GM19463 (cell line): ENCODE data around the gene PREP.

Experiments used
- ATAC-seq: cut with Tn5 transposase; IDR thresholded peaks from one replicate; pipeline ENCODE4 v1.9.1; 2021; ENCODE audit warnings: mild to moderate bottlenecking, moderate library complexity; ENCODE audit not compliant: unreplicated experiment

The PREP gene

DNA sequence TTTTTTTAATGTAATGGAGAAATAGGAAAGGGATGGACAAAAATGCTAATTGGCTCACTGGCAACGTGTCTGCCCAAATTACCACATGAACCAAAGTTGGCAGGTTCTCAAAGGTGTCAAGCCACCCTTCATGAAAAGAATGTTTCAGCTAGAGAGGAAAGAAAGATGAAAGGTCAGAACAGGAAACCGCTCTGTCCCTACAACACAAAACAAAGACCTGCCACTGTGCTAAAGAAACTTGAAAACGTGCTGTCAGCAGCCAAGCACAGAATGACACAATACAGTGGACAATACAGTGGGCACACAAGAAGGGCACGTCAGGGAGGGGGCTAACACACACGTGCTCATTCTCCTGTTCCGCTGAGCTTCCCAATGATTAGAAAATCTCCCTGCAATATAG is 4.9 kb downstream of the PREP start:
- ATAC-seq: no peak

DNA sequence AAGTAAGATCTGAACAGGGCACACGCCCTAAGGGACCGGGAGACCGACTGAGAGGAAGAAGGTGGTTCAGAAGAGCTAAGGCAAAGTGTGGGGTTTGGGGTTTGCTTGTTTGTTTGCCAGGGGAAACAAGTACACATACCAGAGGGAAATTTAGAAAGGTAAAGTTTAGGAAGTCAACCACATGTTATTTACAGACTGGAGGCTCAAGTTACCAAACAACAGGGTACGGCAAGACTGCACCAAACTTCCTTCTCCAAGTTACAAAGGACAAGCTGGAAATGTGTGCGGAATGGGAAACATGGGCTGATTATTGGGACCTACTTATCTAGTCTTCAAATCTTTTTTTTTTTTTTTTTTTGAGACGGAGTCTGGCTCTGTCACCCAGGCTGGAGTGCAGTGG is 11.2 kb downstream of the PREP start:
- no peak for ATAC-seq

DNA sequence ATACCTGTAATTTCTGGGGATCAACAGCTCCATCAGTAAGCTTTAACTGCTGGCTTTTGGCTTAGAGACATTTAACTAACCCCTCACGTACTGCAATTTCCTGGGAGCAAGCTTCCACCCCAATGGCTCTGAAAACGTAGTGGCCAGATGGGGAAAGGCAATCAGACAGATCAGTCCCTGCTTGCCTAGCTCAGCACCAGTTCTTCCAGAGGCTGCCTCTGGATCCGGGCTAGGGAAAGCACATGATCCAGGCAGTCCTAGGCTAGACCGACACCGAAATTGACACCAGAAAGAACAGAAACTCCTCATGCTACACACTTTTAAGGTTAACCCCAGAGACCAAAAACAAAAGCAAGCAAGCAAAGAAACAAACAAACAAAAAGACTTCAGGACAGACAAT is 13.3 kb downstream of the PREP start:
- no peak for ATAC-seq

DNA sequence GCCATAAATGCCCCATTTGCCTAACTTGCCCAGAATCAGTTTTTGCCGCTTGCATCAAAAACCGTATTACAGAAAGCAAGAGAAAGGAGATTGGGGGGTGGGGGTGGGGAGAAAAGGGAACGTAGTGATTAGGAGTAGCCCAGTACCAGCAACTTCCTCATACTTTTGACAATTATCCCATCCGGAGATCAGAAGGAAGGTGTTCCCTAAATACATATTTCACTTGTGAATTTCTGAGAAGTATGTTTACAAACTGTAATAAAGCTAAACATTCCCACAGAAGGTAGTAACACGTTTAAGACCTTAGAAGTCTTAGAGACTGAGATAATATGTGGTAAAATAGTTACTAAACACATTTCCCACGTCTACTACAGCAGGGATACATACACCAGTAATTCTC is 14.5 kb downstream of the PREP start:
- no peak for ATAC-seq

DNA sequence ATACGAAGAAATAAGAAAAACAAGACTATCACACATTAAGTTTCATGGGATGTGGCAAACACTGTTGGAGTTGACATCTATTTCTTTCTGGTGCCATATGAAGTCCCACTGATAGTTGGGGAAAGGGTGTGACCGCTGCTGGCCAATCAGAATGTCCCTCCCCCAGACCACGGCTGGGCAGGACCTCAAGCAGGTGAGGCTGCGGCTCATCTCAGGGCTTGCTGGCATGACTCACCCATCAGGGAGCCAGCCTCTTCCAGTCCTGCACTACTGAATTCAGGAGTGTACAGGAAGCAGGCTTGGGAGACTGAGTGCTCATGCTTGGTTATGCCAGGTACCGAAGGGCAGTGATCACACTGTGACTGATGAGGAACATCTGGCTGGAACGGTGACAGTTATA is 18.9 kb downstream of the PREP start:
- ATAC-seq: no peak

DNA sequence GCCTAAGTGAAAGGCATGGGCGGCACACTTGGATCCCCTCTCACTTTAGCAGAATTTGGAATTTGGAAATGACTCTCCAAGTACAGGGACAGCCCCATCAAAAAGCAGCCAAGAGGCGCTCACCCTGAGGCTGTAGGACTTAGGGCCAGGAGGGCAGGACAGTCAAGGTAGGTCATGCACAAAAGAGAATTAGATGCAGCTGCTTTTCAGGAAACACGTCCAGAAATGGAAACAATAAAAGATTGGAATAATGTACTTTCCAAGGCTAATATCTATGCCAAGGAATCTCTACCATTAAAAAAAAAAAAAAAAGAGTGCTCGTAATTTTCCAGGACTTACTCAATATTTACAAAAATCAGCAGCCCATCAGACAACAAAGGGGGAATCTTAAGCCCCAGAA is 19.9 kb downstream of the PREP start:
- ATAC-seq: no peak

DNA sequence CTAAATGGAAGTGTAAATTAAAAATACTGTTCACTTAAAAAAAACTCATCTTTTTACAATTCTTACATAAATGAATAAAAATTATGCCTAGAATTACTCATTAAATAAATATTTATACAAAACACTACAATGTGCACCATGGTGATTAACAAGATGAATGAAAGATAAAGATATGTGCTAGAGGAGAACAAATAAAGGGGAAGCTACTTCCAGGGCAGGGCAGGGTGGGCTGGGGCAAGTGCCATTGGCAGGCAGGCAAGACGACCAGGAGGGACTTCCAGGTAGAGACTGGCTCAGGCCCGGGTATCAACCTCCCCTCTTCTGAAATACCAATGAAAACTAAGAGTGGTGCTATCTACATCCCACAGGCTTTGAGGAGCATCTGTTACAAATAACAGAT is 20.4 kb downstream of the PREP start:
- no peak for ATAC-seq

DNA sequence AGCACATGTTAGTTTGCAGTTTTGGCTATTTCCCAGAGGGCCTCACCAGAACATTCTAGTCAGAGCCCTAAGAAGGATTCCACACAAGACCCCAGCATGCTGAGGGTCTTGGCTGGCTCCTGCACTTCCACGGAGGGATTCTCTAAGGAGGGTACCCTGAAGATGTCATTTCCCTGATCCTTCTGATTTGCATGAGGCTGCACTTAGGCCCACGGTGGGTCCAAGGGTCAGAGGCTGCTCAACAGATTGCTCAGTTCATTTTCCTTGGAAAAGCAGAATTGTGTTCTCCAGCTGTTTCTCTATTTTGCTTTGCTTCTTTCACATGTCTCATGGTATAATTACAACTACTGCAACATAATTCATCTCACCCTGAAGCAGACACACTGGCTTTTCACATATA is 22.2 kb downstream of the PREP start:
- no peak for ATAC-seq

DNA sequence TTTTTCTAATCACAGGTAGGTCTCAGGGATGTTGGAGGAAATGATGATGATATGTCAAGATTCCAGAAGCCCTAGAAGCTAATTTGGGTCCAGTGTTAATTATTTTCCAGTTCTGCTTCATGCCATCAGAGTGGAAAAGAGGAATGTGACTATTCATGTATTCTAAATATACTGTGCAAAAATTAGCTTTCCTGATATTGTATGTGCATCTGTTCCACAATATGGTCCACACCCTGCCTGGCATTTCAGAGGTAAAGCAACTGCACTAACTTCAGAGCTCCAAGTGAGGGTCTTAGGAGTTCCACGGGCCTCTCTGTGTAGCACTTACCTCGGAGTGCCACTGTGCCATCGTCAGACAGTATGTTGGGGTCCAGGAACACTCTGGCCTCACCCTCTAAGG is 27.1 kb downstream of the PREP start:
- no peak for ATAC-seq

DNA sequence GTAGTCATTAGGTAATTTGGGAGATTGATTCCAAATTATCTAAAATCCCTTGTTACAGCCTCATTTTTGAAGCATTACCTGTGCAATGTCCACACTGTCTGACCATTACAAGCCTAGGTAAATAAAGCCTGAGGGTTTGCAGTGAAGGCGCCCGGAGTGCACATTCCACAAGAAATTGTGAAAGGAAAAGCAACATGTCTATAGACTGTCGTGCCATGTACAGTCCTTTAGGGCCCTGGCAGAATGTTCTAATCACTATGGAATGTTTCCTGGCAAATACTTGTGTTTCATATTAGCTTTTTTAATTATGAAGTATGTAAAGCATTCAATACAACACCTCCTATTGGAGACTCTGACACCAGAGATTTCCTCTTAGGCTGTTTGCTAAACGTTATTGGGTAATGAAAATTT is 28.9 kb downstream of the PREP start:
- ATAC-seq: no peak

DNA sequence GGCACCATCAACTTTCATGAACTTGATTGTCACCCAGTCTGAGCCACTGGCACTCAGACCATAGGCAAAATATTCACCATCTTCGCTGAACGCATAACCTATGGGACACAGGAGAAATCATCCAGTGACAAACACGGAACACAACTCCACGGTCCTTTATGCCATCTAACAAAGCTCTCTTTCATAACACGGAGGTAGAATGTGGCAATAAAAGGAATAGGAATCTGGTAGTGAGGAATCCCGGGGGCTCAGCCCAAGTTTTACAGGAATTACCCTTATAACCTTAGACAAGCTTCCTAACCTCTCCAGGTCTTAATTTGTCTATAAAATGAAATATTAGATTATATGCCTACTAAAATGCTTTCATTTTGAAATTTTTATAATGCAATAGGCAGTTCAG is 29.4 kb downstream of the PREP start:
- no peak for ATAC-seq

DNA sequence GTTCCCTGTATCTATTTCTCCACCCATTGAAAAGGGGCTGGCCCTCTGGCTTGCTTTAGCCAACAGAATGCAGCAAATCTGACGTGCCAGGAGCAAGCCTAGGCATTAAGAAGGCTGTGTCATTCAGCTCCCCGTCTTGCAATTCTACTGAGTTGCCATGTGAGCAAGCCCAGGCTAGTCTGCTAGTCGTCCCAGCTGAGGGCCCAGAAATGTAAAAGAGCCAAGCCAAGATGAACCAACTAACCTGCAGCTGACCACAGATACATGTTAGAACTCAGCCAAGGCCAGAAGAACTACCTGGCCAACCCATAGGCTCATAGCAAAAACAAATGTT is 30.1 kb downstream of the PREP start:
- ATAC-seq: no peak

DNA sequence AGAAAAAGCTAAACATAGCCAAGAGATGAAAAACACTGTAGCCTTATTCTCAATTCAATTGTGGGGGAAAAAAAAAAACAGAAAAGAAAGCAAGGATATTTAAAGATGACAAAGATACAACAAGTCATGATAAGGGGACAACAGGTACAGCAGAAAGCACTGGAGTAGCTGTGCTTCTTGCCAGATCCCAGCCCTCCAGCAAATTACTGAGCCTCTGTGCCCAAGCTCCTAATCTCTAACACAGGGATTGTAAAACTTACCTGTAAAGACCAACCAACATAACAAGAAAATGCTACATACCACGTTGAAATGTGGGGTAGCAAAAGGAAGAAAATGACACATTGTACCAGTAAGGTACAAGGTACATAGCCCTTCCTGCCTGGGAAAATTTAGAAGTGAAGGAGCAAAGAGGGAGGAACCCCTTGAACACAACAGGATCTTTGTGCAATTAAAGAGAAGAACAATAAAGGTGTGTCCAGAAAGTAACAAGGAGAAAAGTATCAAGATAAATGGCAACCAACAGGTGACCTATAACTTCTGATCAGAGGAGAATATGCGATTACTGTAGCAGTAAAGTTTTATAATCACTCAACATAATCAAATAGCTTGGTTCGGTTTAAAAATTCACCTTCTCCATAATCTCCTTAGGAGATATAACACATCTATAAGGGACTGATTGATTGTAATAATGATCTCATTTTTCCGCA is 30.6 kb downstream of the PREP start:
- no peak for ATAC-seq

DNA sequence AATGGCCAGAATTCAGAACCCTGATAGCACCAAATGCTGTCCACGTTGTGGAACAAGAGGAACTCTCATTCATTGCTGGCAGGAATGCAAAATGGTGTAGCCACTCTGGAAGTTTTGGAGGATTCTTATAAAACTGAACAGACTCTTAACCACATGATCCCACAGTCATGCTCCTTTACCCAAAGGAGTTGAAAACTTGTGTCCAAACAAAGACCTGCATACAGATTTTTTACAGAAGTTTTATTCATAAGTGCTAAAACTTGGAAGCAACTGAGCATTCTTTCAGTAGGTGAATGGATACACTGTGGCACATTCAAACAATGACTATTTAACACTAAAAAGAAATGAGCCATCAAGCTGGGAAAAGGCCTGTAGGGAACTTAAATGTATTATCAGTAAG is 32.5 kb downstream of the PREP start:
- ATAC-seq: no peak

DNA sequence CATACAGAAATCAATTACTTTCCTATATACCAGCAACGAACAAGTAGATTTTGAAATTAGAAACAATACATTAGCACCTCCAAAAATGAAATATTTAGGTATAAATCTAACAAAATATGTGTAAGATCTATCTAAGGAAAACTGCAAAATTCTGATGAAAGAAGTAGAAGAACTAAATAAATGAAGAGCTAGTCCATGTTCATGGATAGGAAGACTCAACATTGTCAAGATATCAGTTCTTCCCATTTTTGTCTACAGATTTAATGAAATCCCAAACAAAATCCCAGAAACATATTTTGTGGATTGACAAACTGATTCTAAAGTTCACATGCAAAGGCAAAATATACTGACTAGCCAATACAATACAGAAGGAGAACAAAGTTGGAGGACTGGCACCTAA is 33.7 kb downstream of the PREP start:
- ATAC-seq: no peak

DNA sequence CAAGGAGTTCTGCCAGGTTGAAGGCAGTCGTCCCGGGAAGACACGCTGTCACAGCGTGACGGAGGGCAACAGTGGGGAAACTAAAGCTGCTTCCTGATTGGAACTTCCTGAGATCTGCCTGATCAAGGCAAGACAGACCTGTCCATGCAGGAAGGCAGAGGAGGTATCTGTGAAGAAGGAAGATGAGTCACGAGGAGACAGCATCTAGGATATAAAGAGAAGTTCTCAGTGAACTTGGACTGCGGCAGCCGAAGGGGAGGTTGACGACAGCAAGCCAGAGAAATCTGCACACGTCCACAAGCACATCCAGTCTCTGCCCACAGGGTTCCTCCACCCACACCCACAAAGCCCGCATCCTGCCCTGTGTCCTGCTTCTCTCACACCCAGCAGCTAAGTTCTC is 38.6 kb downstream of the PREP start:
- ATAC-seq: no peak

DNA sequence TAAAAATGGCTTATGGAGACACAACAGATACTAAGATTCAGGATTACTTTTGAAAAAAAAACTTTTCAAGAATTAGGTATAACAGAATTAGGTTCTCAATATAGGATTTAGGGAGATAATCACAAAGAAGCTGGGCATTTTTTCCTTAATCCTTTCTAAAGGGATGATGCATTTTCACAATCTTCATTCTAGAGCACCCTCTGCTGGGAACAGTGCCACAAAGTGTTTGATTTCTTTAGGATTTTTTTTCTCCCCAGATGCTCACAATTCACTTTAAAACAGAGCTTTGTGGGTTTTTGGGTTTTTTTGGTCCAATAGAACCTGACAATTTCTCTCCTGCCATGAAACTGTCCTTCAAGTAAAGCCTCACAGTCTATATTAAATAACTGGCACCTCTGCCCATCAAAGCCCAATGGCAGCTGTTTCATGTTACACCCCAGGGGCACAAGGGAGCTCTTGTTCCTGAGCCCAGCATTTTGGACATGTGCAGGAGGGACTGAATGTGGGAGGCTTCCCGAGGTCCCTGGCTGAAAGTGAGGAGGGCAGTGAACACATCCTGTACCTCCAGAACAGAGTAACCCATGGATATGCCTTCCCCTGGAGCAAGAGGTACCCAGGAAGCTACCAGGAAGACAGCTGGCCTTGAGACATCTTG is 39.7 kb downstream of the PREP start:
- no peak for ATAC-seq

DNA sequence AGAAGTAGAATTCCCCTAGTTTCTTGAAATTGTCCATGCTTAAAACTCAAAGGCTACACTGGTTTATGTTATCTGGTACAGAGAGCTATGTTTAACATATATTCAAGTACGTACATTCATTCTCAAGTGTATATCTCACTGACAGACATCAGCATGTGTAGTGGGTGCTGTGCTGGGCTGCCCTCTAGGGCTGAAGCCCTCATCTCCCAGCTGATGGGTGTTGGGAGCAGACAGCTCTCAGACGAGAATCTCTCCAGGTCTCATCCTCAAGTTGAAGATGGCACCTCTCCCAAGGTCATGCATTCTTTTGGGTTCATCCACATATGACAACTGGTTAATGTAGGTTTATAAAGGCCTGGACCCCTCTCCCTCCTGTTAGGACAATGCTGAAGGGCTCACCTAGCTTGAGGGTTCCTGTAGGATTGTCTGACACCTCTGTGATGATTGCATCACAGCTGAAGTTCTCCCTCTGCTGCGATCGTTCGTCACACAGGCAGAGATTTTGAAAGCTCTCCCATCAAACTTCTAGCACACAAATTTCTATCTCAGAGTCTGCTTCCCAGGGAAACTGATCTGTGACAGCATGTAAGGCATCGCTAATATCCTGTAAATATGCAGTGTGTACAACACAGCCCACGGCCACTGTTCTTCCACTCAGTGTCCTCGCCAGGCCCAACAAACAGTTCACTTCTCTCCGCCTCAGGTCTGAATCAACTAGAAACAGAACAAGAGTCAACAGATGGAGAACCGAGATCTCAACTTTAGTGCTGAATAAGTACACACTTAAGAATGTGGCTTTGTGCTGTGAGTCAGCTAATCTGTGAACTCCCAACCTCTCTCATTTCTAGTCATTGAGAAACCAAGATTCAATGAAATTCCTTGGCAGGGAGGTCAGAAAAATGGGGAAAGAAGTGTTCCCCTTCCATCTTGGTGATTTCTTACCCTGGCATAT is 43.2 kb downstream of the PREP start:
- ATAC-seq: no peak

DNA sequence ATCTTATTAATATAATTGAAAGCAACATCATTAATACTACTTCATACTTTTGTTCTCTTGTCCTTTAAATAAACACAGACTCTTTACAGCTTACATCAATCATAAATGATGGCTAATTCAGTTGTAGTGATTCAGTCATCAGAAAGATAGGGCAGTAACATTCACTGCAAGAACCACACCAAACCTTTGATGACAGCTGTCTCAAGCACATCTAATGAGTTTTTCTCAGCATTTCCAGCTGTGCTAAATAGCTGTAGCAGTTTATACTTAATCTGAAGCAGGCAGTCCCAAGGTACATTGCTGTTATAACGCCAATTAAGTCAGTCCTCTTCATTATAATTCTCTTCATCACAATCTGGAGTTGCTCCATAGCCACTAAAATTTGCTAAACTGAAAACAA is 45.7 kb downstream of the PREP start:
- ATAC-seq: no peak

DNA sequence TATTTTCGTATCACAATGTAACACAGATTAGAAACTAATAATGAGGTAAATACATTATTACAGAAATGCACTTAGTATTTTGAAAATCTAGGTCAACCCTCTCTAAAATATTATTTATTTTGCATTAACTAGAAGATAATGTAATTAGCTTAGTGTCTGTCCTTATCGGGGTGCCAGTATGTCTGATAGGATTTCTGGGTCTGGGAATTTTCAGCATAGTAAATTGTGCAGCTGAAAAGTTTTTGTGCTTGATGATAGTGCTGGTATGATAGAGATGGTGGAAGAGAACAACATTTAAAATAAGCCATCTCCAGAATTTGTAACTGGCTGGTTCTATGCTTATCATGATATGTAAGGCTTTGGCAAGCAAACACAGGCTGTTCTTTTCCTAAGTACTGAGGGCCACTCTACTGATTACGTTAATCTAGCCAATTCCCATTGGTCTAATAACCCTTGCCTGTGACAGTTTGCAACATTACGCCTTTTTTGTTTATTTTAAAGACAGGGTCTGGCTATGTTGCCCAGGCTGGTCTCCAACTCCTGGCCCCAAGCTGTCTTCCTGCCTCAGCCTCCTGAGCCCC is 50.8 kb downstream of the PREP start:
- no peak for ATAC-seq

DNA sequence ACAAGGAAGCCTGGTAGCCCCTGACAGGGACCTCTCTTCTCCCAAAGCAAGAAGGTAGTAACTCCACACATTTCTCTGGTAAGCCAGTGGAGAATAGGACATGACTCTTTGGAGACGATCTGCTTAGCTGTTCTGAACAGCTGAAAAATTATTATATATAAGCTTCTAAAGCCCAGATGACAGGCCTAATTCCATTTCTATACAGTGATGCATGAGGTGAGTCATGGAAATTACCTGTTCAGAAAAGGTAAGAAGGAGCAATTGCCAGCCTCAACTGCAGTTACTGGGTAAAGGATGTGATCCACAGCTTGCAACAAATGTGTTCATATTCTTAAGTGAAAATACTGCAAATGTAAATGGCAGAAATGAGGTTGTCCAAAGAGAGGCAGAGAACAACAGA is 54.0 kb downstream of the PREP start:
- no peak for ATAC-seq

DNA sequence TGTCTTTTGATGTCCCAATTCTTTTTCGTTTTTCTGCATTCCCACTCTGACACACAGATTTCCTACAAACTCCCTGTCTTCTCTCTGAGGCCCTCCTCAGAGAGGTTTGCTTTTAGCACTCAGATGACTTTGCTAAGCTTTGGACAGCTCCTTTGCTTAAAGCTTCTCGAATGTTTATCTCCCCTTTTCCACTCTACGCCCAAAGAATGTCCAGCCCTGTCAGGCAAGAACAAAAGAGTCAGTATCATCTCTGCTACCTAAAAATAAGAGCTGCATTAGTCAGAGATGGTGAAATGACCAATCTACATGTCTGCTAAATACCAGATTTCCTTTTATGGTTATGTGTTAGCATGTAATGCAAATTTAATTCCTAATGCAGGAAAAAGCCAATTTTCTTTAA is 56.8 kb downstream of the PREP start:
- ATAC-seq: no peak
